Adrenal gland (tissue), 12 donors: ENCODE measurements around the gene CBARP. TPM values are rescaled to one million over a fixed set of nuclear protein-coding genes. Genes with fewer than 3 reads are reported as not detected.

ENCODE experiments used
- DNase-seq, 7 donors: peaks; one replicate each; pipeline ENCODE4 v3.0.0-alpha.2; 2019 to 2020
- H3K27ac ChIP-seq, 5 donors: fragments of 200-600 bp; sonication (generic) in 4 of 5; 1 replicate in 3 of 5; 2 replicates in 2 of 5; pipeline versions ENCODE4 v1.5.1 to v1.8.0; 2016 to 2020; ENCODE audit warnings: mild to moderate bottlenecking in 1 of 5
- H3K27me3 ChIP-seq: fragments of 200-600 bp; 2 replicates; pipeline ENCODE4 v1.8.0; 2021
- H3K36me3 ChIP-seq, 2 donors: fragments of 200-600 bp; replicated peaks in 1 of 2; 1 replicate in 1 of 2; 2 replicates in 1 of 2; pipeline versions ENCODE4 v1.5.1 to v1.8.0; 2018 to 2022
- H3K4me1 ChIP-seq, 2 donors: fragments of 200-600 bp; replicated peaks in 1 of 2; 1 replicate in 1 of 2; 2 replicates in 1 of 2; pipeline versions ENCODE4 v1.5.1 to v1.8.0; 2018 to 2021
- H3K4me3 ChIP-seq, 4 donors: fragments of 200-600 bp; sonication (generic) in 3 of 4; one replicate each; pipeline ENCODE4 v1.5.1; 2016 to 2018
- H3K9me3 ChIP-seq, 3 donors: fragments of 200-600 bp; sonication (generic) in 1 of 3; replicated peaks in 1 of 3; 1 replicate in 2 of 3; 2 replicates in 1 of 3; pipeline versions ENCODE4 v1.5.1 to v1.8.0; 2016 to 2021
- POLR2A ChIP-seq, 2 donors: fragments of 450-650 bp; IDR thresholded peaks; one replicate each; pipeline ENCODE4 v1.6.1; 2017; ENCODE audit warnings: antibody characterized with exemption in 2 of 2, mild to moderate bottlenecking in 2 of 2, moderate library complexity in 1 of 2
- WGBS, 4 donors: extraction: QIAGEN DNeasy Blood & Tissue Kit in 2 of 4; methylation state at CpG; one replicate each; pipeline versions ENCODE4 v1.1.5 to v1.1.7; 2013 to 2017; 5-methylcytosine and 5-hydroxymethylcytosine counted together
- intact Hi-C, 2 donors: fragments of 100-400 bp; cut with DNase I; formaldehyde crosslinking; loops; one replicate each; pipeline versions ENCODE4 v1.14.1 to v1.15.0; 2022 to 2023
- polyA plus RNA-seq, 3 donors: library from polyadenylated mRNA; stranded (reverse); fragments of 200-250 nt in 2 of 3; fragments of 350-450 nt in 1 of 3; fragmentation: Illumina TruSeq in 1 of 3; extraction: RNeasy Lipid Tissue Mini Kit (QIAGEN cat#74804) in 1 of 3; gene quantifications; one replicate each; pipeline ENCODE4 v1.2.3, GENCODE V29; 2013 to 2014
- total RNA-seq, 9 donors: library from RNA; depleted of rRNA in 4 of 9; stranded (reverse); fragments of >200 nt in 4 of 9; fragments of 120-200 nt in 1 of 9; fragmentation: NEBNext Ultra II Directional in 1 of 9; extraction: Animal tissue kit (Norgen Biotek cat#: 25700) in 1 of 9; gene quantifications; one replicate each; pipeline versions ENCODE4 v1.1.0 to v1.2.4, GENCODE V29; 2013 to 2023
- TF ChIP-seq, protein P1 (sequence below), 6 experiments: fragments of 450-650 bp in 4 of 6; fragments of 200-600 bp in 2 of 6; sonication (generic) in 1 of 6; IDR thresholded peaks; 1 replicate in 5 of 6; 2 replicates in 1 of 6; pipeline versions ENCODE4 v1.5.1 to v1.8.0; 2016 to 2021; ENCODE audit warnings: antibody characterized with exemption in 6 of 6, mild to moderate bottlenecking in 2 of 6, moderate library complexity in 1 of 6
- donor health status: healthy with polysubstance abuse.
- donor health status: Bipolar disorder and iron deficiency.
- donor health status: DM: yes; HTN: yes; CAD: no.
- donor health status: DM: no; HTN: no; CAD: no.
- donor health status: DM: no; HTN: no; CAD: no.
- donor health status: DM: yes; HTN: yes; CAD: no.

Gene CBARP
- total and polyA plus RNA-seq, 12 donors, result 0.09 to 9.3 (median 1.8) TPM; not detected in 2

DNA sequence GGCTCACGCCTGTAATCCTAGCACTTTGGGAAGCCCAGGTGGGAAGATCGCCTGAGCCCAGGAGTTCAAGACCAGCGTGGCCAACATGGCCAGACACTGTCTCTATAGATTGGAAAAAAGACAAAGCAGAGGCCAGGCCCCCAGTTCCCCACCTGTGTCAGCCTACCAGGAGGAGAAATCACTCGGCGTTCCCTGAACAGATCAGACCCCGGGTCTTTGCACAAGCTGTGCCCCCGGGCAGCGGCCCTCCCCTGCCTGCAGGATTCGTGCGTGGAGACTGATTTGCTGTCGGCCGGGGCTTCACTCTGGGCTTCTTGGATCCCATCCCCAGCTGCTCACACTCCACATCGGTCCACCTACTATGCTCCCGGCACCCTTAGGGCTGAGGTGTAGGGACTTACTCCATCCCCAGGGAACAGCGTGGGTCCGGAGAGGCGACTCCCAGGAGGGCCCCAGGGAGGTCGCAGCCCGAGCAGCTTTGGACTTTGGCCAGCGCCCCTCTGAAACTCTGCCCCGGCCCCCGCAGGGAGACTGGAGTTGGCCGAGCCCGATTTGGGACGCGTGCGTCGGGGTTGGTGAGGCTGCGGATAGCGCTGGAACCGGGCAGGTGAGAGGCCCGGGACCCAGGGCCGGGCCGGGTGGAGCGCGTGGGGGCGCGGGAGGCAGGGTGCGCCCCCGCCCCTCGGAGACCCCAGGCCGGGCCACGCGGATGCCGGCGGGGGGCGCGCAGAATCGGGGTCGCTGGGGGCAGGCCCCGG lies 47.4 kb upstream of the CBARP start:
- WGBS, 4 donors, result 27 to 93% (median 49%) methylated on average over 3 to 51 of the region's 51 CpGs
- peaks cover 51% of the 10 kb centered on the region for H3K27me3 ChIP-seq

DNA sequence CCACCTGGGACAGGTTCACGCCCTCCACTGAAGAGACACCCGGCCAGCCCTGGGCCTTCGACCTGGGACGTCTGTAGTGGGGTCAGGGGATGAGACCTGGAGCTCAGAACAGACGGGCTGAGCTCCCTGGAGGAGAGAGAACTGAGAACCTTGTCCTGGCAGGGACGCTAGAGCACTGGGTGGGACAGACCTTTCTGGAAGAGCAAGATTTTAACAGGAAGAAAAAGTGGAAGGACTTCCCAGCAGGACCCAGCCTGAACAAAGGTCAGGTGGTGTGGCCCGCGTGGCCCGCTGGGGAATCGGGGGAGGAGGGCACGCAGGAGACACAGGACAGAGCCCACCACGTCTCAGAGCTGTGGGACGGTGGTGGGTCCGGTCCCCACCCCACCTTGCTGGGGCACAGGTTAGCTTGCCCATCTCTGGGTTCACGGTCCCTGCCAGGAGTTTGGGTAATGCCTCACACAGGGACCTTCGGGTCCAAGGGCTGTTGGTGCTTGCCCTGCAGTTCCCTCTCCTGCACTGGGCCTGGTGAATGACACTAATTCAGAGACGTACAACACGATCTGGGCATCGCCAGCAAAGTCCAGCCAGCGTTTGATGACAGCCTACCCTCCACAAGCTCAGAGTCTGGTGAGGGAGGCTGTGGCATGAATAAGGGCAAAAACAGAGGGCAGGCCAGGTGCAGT lies 46.6 kb upstream of the CBARP start:
- no peak overlapping the region for H3K27ac ChIP-seq
- H3K27me3 ChIP-seq, result peaks cover 51% of the 10 kb centered on the region
- 76 to 79% (median 78%) methylated on average over 19 to 20 of the region's 20 CpGs for WGBS, 4 donors
- TF ChIP-seq, protein P1, sequence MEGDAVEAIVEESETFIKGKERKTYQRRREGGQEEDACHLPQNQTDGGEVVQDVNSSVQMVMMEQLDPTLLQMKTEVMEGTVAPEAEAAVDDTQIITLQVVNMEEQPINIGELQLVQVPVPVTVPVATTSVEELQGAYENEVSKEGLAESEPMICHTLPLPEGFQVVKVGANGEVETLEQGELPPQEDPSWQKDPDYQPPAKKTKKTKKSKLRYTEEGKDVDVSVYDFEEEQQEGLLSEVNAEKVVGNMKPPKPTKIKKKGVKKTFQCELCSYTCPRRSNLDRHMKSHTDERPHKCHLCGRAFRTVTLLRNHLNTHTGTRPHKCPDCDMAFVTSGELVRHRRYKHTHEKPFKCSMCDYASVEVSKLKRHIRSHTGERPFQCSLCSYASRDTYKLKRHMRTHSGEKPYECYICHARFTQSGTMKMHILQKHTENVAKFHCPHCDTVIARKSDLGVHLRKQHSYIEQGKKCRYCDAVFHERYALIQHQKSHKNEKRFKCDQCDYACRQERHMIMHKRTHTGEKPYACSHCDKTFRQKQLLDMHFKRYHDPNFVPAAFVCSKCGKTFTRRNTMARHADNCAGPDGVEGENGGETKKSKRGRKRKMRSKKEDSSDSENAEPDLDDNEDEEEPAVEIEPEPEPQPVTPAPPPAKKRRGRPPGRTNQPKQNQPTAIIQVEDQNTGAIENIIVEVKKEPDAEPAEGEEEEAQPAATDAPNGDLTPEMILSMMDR (IDR thresholded peaks at IDR 0.05), result no peak
- TF ChIP-seq POLR2A (IDR thresholded peaks at IDR 0.05), result no peak
- intact Hi-C loops, result loop anchor here (10.0 kb wide), 2 partner anchors 100 to 230 kb away; partner anchors contain the start of genes ADAMTSL5 (in 1 of the 2) and NDUFS7 (in 1 of the 2)
- no peak overlapping the region for H3K4me3 ChIP-seq
- no peak for DNase-seq
- no peaks in the 10 kb centered on the region for H3K9me3 ChIP-seq
- peaks cover 0 to 5% of the 10 kb centered on the region in 2 donors for H3K4me1 ChIP-seq
- H3K36me3 ChIP-seq, result peaks cover 0 to under 1% of the 10 kb centered on the region in 2 donors

More for the DNA sequence above, 47.4 kb upstream of the CBARP start:
- Histone ChIP-seq H3K4me1 (peaks cover 0 to 5% of the 10 kb centered on the region in 2 donors), H3K27ac (no peak overlapping the region), H3K36me3 (no peaks in the 10 kb centered on the region), H3K4me3 (no peak overlapping the region), H3K9me3 (no peaks in the 10 kb centered on the region)
- TF ChIP-seq POLR2A (IDR thresholded peaks at IDR 0.05), result no peak
- TF ChIP-seq, protein P1 (IDR thresholded peaks at IDR 0.05), result no peak
- intact Hi-C loops, result loop anchor here (10.0 kb wide), 2 partner anchors 100 to 230 kb away; partner anchors contain the start of genes ADAMTSL5 (in 1 of the 2) and NDUFS7 (in 1 of the 2)
- no peak for DNase-seq

DNA sequence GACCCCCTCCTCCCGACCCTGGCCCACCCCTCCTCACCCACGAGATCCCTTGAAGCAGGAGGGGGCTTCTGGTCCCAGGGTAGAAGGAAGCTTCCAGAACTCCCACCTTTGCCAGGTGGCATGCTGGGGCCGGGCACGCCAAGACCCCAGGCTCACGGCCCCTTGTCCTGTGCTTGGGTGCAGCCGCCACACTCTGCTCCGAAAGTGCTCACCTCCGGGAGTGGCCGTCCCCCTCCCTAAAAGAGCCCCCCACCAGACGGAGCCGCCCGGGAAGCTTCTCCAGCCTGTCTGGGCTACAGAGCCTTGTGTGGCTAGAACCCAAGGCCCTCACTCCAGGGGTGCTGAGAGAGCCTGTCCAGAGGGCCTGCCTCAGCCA lies 46.1 kb upstream of the CBARP start:
- Histone ChIP-seq H3K4me3 (no peak overlapping the region), H3K27ac (no peak overlapping the region), H3K9me3 (no peaks in the 10 kb centered on the region), H3K36me3 (peaks cover 0 to 6% of the 10 kb centered on the region in 2 donors), H3K27me3 (peaks cover 50% of the 10 kb centered on the region), H3K4me1 (peaks cover 0 to 5% of the 10 kb centered on the region in 2 donors)
- TF ChIP-seq, protein P1 (IDR thresholded peaks at IDR 0.05), result no peak
- TF ChIP-seq POLR2A (IDR thresholded peaks at IDR 0.05), result no peak
- no peak for DNase-seq
- intact Hi-C loops, result loop anchor here (10.0 kb wide), 2 partner anchors 101 to 231 kb away; partner anchors contain the start of genes ADAMTSL5 (in 1 of the 2) and NDUFS7 (in 1 of the 2)
- 78 to 100% (median 85%) methylated on average over 1 to 12 of the region's 12 CpGs for WGBS, 4 donors
